WTC11 (cell line): Measurements from ENCODE around the gene CCDC69.

Source experiments
- CBFB ChIP-seq: sonication (generic); formaldehyde crosslinking; IDR thresholded peaks from 2 replicates; pipeline ENCODE4 v1.8.1; 2022; ENCODE audit warnings: mild to moderate bottlenecking, low read depth, missing genetic modification reagents
- NR3C1 ChIP-seq: sonication (generic); formaldehyde crosslinking; conservative IDR thresholded peaks from 2 replicates; pipeline ENCODE4 v1.8.1; 2023; ENCODE audit warnings: low read depth, mild to moderate bottlenecking, missing genetic modification reagents
- TEAD4 ChIP-seq: sonication (generic); formaldehyde crosslinking; IDR thresholded peaks from 2 replicates; pipeline ENCODE4 v1.8.0; 2022; ENCODE audit warnings: mild to moderate bottlenecking, missing genetic modification reagents
- TF ChIP-seq, protein P1 (sequence below): fragments of 250-450 bp; sonication (Bioruptor Pico); IDR thresholded peaks from 2 replicates; pipeline ENCODE4 v1.9.0; 2021; ENCODE audit warnings: mild to moderate bottlenecking
- TF ChIP-seq, protein P2 (sequence below): fragments of 200-600 bp; IDR thresholded peaks from 2 replicates; pipeline ENCODE4 v1.8.0; 2022; ENCODE audit warnings: antibody characterized with exemption
- TF ChIP-seq, protein P3 (sequence below): sonication (generic); formaldehyde crosslinking; conservative IDR thresholded peaks from 2 replicates; pipeline ENCODE4 v1.8.1; 2022; ENCODE audit warnings: mild to moderate bottlenecking, missing genetic modification reagents

DNA sequence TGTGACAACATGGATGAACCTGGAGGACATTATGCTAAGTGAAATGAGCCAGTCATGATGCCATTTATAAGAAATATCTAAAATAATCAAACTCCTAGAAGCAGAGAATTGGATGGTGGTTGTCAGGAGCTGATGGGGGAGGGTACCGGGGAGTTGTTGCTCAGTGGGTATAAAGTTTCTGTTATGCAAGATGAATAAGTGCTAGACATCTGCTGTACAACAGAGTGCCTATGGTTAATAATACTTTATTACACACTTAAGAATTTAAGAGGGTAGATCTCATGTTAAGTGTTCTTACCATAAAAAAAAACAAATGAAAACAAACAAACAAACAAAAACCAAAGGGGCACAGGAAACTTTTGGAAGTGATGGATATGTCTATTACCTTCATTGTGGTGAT, 13.0 kb upstream of the CCDC69 start:
- TF ChIP-seq NR3C1 (CRISPR knock-in tag) (no peak), TEAD4 (CRISPR knock-in tag) (no peak), CBFB (CRISPR knock-in tag) (no peak)
- TF ChIP-seq, protein P1, sequence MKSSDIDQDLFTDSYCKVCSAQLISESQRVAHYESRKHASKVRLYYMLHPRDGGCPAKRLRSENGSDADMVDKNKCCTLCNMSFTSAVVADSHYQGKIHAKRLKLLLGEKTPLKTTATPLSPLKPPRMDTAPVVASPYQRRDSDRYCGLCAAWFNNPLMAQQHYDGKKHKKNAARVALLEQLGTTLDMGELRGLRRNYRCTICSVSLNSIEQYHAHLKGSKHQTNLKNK (CRISPR knock-in tag), result no peak
- TF ChIP-seq, protein P2, sequence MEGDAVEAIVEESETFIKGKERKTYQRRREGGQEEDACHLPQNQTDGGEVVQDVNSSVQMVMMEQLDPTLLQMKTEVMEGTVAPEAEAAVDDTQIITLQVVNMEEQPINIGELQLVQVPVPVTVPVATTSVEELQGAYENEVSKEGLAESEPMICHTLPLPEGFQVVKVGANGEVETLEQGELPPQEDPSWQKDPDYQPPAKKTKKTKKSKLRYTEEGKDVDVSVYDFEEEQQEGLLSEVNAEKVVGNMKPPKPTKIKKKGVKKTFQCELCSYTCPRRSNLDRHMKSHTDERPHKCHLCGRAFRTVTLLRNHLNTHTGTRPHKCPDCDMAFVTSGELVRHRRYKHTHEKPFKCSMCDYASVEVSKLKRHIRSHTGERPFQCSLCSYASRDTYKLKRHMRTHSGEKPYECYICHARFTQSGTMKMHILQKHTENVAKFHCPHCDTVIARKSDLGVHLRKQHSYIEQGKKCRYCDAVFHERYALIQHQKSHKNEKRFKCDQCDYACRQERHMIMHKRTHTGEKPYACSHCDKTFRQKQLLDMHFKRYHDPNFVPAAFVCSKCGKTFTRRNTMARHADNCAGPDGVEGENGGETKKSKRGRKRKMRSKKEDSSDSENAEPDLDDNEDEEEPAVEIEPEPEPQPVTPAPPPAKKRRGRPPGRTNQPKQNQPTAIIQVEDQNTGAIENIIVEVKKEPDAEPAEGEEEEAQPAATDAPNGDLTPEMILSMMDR, result no peak
- TF ChIP-seq, protein P3, sequence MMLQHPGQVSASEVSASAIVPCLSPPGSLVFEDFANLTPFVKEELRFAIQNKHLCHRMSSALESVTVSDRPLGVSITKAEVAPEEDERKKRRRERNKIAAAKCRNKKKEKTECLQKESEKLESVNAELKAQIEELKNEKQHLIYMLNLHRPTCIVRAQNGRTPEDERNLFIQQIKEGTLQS (CRISPR knock-in tag), result no peak
